Activated naive CD4-positive, alpha-beta T cell treated with anti-CD3 and anti-CD28 coated beads for 36 hours (primary cell): Measurements from ENCODE around the gene GET3. TPM values are rescaled to one million over a fixed set of nuclear protein-coding genes. Genes with fewer than 3 reads are reported as not detected.
"Not testable (repeated sequence)": the region's sequence is repeated elsewhere in the genome, so short reads cannot be mapped to it uniquely, and the experiment has no call there.

Experiments
- CTCF ChIA-PET: fragments of 350-600 bp; sonication (Branson Sonifier 250); formaldehyde crosslinking; loops from one replicate; lab custom pipeline; 2021; ENCODE audit warnings: antibody characterized with exemption; lab: Charles Lee
- DNase-seq: peaks from one replicate; pipeline ENCODE4 v3.0.0-alpha.2; 2020
- H3K27ac Mint-ChIP-seq: one replicate; pipeline ENCODE4 v1.8.0; 2021; ENCODE audit warnings: mild to moderate bottlenecking, mixed read lengths
- H3K27me3 Mint-ChIP-seq: one replicate; pipeline ENCODE4 v1.8.0; 2021; ENCODE audit warnings: low read depth, mixed read lengths
- H3K36me3 Mint-ChIP-seq: one replicate; pipeline ENCODE4 v1.8.0; 2021; ENCODE audit warnings: low read depth, mixed read lengths
- H3K4me1 Mint-ChIP-seq: one replicate; pipeline ENCODE4 v1.8.0; 2021; ENCODE audit warnings: low read depth, mixed read lengths
- H3K4me3 Mint-ChIP-seq: one replicate; pipeline ENCODE4 v1.8.0; 2021; ENCODE audit warnings: mild to moderate bottlenecking, moderate library complexity, mixed read lengths
- H3K9me3 Mint-ChIP-seq: one replicate; pipeline ENCODE4 v1.8.0; 2021; ENCODE audit warnings: mixed read lengths
- intact Hi-C: fragments of 100-400 bp; cut with micrococcal nuclease; formaldehyde crosslinking; loops from one replicate; pipeline ENCODE4 v1.15.1; 2023
- total RNA-seq, 2 experiments: library from RNA; stranded (reverse); gene quantifications; one replicate each; pipeline ENCODE4 v1.2.3, GENCODE V29; 2021

Gene GET3
- total RNA-seq, 2 experiments from 2014 or later, result 47.7 TPM

- Mint-ChIP-seq H3K36me3 (peaks cover 41% of the 10 kb centered on the region), H3K27ac (no peak overlapping the region), H3K4me1 (peaks cover 4% of the 10 kb centered on the region), H3K4me3 (no peak overlapping the region), H3K9me3 (no peaks in the 10 kb centered on the region), H3K27me3 (no peaks in the 10 kb centered on the region)
- intact Hi-C loops, result no loop called here
- CTCF ChIA-PET, result no interaction called here
- DNase-seq, result no peak
These were observed 35.6 kb upstream of the GET3 start for GRCh38 chr19:12701596-12702282.

DNA sequence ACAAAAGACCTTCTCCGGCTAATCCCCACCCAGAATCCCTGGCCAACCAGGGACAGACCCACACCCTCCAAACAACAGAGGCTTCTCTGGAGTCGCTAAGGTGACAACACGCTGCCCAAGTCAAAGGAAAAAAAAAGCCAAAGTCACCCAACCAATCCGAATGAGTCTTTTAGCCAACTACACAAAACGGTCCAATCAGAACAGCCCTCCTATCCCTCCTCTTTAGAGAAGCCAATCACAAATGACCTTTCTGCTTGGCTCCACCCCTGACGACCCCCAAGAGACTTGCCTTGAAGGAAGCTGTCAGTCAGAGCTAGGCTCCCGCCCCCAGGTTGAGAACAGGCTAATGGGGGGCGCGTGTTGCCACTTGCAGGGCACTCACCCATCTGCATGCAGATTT lies 34.3 kb upstream of the GET3 start:
- intact Hi-C loops, result no loop called here
- DNase-seq, result no peak
- Mint-ChIP-seq H3K27ac (no peak overlapping the region), H3K9me3 (no peaks in the 10 kb centered on the region), H3K4me1 (peaks cover 2% of the 10 kb centered on the region), H3K27me3 (no peaks in the 10 kb centered on the region), H3K36me3 (peaks cover 44% of the 10 kb centered on the region), H3K4me3 (no peak overlapping the region)
- CTCF ChIA-PET, result interaction anchor here (1.0 kb wide), 1 partner anchor 55 kb away, joined by 3 read pairs; no protein-coding TSS in a partner anchor

DNA sequence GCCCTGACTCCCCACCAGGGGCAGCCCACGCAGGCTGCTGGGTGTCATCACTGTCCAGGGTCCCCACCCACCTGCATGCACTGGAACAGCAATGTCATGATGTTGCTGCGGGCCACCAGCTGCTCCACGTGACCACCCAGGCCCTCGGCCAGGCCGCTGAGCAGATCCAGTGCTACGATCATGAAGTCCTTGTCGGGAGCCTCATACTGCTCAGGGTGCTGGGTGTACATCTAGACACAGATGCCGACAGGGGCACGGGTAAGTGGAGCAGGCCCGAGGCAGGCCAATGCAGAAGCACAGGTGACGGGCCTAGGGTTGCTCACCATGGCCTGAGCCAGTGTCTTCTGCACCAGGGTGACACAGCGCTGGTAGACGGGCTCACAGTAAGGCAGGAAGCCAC lies 32.1 kb upstream of the GET3 start:
- H3K4me1 Mint-ChIP-seq, result no peaks in the 10 kb centered on the region
- CTCF ChIA-PET, result no interaction called here
- no peak for DNase-seq
- H3K27ac Mint-ChIP-seq, result no peak overlapping the region
- peaks cover 43% of the 10 kb centered on the region for H3K36me3 Mint-ChIP-seq
- no peaks in the 10 kb centered on the region for H3K9me3 Mint-ChIP-seq
- no peak overlapping the region for H3K4me3 Mint-ChIP-seq
- intact Hi-C loops, result no loop called here
- no peaks in the 10 kb centered on the region for H3K27me3 Mint-ChIP-seq

GRCh38 chr19:12705654-12706331 lies 31.5 kb upstream of the GET3 start:
- DNase-seq, result no peak
- no peaks in the 10 kb centered on the region for H3K4me1 Mint-ChIP-seq
- H3K27ac Mint-ChIP-seq, result no peak overlapping the region
- H3K9me3 Mint-ChIP-seq, result no peaks in the 10 kb centered on the region
- no peak overlapping the region for H3K4me3 Mint-ChIP-seq
- peaks cover 48% of the 10 kb centered on the region for H3K36me3 Mint-ChIP-seq
- intact Hi-C loops, result no loop called here
- CTCF ChIA-PET, result interaction anchor here (0.5 to 1.1 kb wide), 2 partner anchors 13 to 76 kb away, joined by 3 to 6 read pairs; no protein-coding TSS in a partner anchor
- H3K27me3 Mint-ChIP-seq, result no peaks in the 10 kb centered on the region

DNA sequence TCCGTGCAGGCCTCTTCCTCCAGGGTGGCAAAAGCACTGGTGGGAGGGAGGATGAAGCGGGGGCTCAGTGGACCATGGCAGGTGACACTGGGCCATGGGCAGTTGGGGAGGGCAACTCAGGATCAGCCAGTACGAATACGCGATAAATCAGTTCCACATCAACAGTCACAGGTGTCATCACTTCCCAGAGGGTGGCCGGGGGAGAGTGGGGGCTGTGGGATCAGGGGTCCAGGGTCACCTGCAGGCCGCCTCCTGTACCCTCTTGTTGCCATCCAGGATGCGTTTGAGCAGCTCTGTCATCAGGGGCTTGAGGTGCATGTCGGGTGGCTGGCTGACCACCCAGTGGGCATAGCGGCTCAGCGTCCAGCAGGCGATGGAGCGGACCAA lies 31.0 kb upstream of the GET3 start:
- no peaks in the 10 kb centered on the region for H3K9me3 Mint-ChIP-seq
- peaks cover 44% of the 10 kb centered on the region for H3K36me3 Mint-ChIP-seq
- intact Hi-C loops, result no loop called here
- no peak overlapping the region for H3K27ac Mint-ChIP-seq
- no peak overlapping the region for H3K4me3 Mint-ChIP-seq
- H3K4me1 Mint-ChIP-seq, result no peaks in the 10 kb centered on the region
- no peak for DNase-seq
- H3K27me3 Mint-ChIP-seq, result no peaks in the 10 kb centered on the region
- CTCF ChIA-PET, result interaction anchor here (1.1 kb wide), 1 partner anchor 12 kb away, joined by 3 read pairs; no protein-coding TSS in a partner anchor

- CTCF ChIA-PET, result interaction anchor here (0.6 kb wide), 1 partner anchor 47 kb away, joined by 3 read pairs; no protein-coding TSS in a partner anchor
- peaks cover 37% of the 10 kb centered on the region for H3K36me3 Mint-ChIP-seq
These were observed 28.7 kb upstream of the GET3 start for GRCh38 chr19:12708641-12709040.

GRCh38 chr19:12711187-12711586 lies 26.1 kb upstream of the GET3 start:
- intact Hi-C loops, result no loop called here
- no peaks in the 10 kb centered on the region for H3K27me3 Mint-ChIP-seq
- H3K4me3 Mint-ChIP-seq, result no peak overlapping the region
- peaks cover 29% of the 10 kb centered on the region for H3K36me3 Mint-ChIP-seq
- CTCF ChIA-PET, result no interaction called here
- DNase-seq, result no peak
- H3K4me1 Mint-ChIP-seq, result no peaks in the 10 kb centered on the region
- H3K9me3 Mint-ChIP-seq, result no peaks in the 10 kb centered on the region
- H3K27ac Mint-ChIP-seq, result no peak overlapping the region

More at GRCh38 chr19:12708641-12709040, 28.7 kb upstream of the GET3 start:
- intact Hi-C loops, result no loop called here
- H3K4me3 Mint-ChIP-seq, result no peak overlapping the region
- no peaks in the 10 kb centered on the region for H3K9me3 Mint-ChIP-seq
- no peak overlapping the region for H3K27ac Mint-ChIP-seq
- no peaks in the 10 kb centered on the region for H3K4me1 Mint-ChIP-seq
- H3K27me3 Mint-ChIP-seq, result no peaks in the 10 kb centered on the region
- DNase-seq, result no peak

- H3K4me1 Mint-ChIP-seq, H3K27me3 Mint-ChIP-seq, H3K9me3 Mint-ChIP-seq, H3K4me3 Mint-ChIP-seq, H3K27ac Mint-ChIP-seq, CTCF ChIA-PET, intact Hi-C loops: not testable (repeated sequence)
- peaks cover 31% of the 10 kb centered on the region for H3K36me3 Mint-ChIP-seq
- DNase-seq, result peak; percentile 23
These were observed 25.2 kb upstream of the GET3 start for GRCh38 chr19:12712077-12712476.

DNA sequence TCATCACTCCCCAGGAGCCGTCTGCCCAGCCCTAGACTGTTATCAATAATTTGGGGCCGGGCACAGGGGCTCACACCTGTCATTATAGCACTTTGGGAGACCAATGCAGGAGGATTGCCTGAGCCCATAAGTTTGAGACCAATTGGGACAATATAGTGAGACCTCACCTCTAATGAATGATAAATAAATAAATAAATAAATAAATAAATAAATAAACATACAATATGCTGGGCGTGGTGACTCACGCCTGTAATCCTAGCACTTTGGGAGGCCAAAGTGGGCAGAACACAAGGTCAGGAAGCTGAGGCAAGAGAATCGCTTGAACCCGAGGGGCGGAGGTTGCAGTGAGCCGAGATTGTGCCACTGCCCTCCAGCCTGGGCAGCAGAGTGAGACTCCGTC lies 24.0 kb upstream of the GET3 start:
- H3K27me3 Mint-ChIP-seq, H3K4me1 Mint-ChIP-seq, H3K27ac Mint-ChIP-seq, intact Hi-C loops, H3K4me3 Mint-ChIP-seq, DNase-seq, H3K9me3 Mint-ChIP-seq: not testable (repeated sequence)
- CTCF ChIA-PET, result interaction anchor here (2.0 kb wide), 1 partner anchor 134 kb away, joined by 6 read pairs; no protein-coding TSS in a partner anchor
- H3K36me3 Mint-ChIP-seq, result peaks cover 31% of the 10 kb centered on the region

- intact Hi-C loops, result no loop called here
- CTCF ChIA-PET, result interaction anchor here (0.6 to 1.6 kb wide), 3 partner anchors 14 to 132 kb away, joined by 3 to 4 read pairs (median 3); no protein-coding TSS in a partner anchor
- Mint-ChIP-seq H3K9me3 (no peaks in the 10 kb centered on the region), H3K4me3 (no peak overlapping the region), H3K36me3 (peaks cover 37% of the 10 kb centered on the region), H3K4me1 (peaks cover 17% of the 10 kb centered on the region), H3K27ac (no peak overlapping the region), H3K27me3 (no peaks in the 10 kb centered on the region)
- DNase-seq, result no peak
These were observed 22.2 kb upstream of the GET3 start for GRCh38 chr19:12715102-12715501.

DNA sequence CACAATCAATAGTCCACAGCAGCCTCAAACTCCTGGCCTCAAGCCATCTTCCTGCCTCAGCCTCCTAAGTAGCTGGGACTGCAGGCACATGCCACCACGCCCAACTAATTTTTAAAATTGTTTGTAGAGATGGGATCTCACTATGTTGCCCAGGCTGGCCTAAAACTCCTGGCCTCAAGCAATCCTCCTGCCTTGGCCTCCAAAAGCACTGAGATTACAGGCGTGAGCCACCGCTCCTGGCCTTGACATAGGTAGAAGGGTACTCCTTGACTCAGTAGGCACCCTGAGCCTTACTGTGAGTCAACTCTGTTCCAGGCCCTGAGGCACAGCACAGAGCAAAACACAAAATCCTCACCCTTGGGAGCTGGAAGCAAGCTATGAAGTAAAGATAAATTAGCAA lies 21.4 kb upstream of the GET3 start:
- DNase-seq, result no peak
- intact Hi-C loops, result no loop called here
- Mint-ChIP-seq H3K27ac (no peak overlapping the region), H3K36me3 (peaks cover 36% of the 10 kb centered on the region), H3K27me3 (no peaks in the 10 kb centered on the region), H3K9me3 (no peaks in the 10 kb centered on the region), H3K4me3 (no peak overlapping the region), H3K4me1 (peaks cover 23% of the 10 kb centered on the region)
- CTCF ChIA-PET, result interaction anchor here (1.2 to 1.6 kb wide), 3 partner anchors 13 to 131 kb away, joined by 3 to 4 read pairs (median 4); partner anchors contain the start of gene FBXW9

DNA sequence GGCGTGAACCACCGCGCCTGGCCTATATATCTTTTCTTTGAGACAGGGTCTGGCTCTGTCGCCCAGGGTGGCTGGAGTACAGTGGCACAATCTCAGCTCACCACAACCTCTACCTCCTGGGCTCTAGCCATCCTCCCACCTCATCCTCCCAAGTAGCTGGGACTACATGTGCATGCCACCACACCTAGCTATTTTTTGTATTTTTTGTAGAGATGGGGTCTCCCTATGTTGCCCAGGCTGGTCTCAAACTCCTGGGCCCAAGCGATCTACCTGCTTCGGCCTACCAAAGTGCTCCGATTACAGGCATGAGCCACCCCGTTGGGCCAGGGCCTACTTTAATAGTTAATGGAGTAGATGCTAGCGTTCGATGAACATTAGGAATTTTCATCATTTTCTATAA lies 17.0 kb upstream of the GET3 start:
- H3K9me3 Mint-ChIP-seq, result no peaks in the 10 kb centered on the region
- DNase-seq, result no peak
- no peaks in the 10 kb centered on the region for H3K27me3 Mint-ChIP-seq
- peaks cover 33% of the 10 kb centered on the region for H3K4me1 Mint-ChIP-seq
- H3K27ac Mint-ChIP-seq, result peak overlapping the region; percentile 50
- H3K4me3 Mint-ChIP-seq, result peak overlapping the region; percentile 93
- CTCF ChIA-PET, result interaction anchor here (0.6 to 1.5 kb wide), 5 partner anchors 9 to 183 kb away, joined by 3 to 4 read pairs (median 3); no protein-coding TSS in a partner anchor
- H3K36me3 Mint-ChIP-seq, result peaks cover 38% of the 10 kb centered on the region
- intact Hi-C loops, result no loop called here
